A549 (cell line): ENCODE data around the gene ASTL. TPM values are rescaled to one million over a fixed set of nuclear protein-coding genes. Genes with fewer than 3 reads are reported as not detected.

ENCODE experiments used
- ATAC-seq, 2 experiments: fragments of 200-7000 bp in 1 of 2; fragments of >200 bp in 1 of 2; cut with Nextera tagmentation in 1 of 2; cut with Tn5 transposase in 1 of 2; 3 replicates each; pipeline versions ENCODE4 v1.8.0 to v1.9.1; 2018 to 2020; ENCODE audit warnings: mild to moderate bottlenecking in 1 of 2, moderate library complexity in 1 of 2
- CTCF ChIA-PET: fragments of 300-600 bp; sonication (Branson Sonifier 250); formaldehyde crosslinking; extraction: SDS; loops from one replicate; lab custom pipeline; 2021; ENCODE audit warnings: antibody characterized with exemption, inconsistent platforms; lab: Yijun Ruan, JAX
- POLR2A ChIA-PET: fragments of 350-600 bp; formaldehyde crosslinking; extraction: SDS; loops from one replicate; lab custom pipeline; 2021; ENCODE audit warnings: antibody characterized with exemption, inconsistent platforms; lab: Yijun Ruan, JAX
- DNase-seq, 2 experiments: peaks; one replicate each; pipeline versions ENCODE4 v3.0.0 to v3.0.0-alpha.2; 2011 to 2016; ENCODE audit warnings: low read depth in 1 of 2, low spot score in 1 of 2
- FAIRE-seq: peaks from 2 replicates; lab custom pipeline; 2011; peaks lifted over from hg19 to GRCh38; lab: Jason Lieb, UNC
- H3K27ac ChIP-seq, 2 experiments: fragments of >200 bp; sonication (Bioruptor Twin); formaldehyde crosslinking; 3 replicates each; pipeline ENCODE4 v1.5.1; 2016 to 2017
- H3K4me1 ChIP-seq: fragments of >200 bp; sonication (Bioruptor Twin); formaldehyde crosslinking; 3 replicates; pipeline ENCODE4 v1.6.1; 2016
- H3K4me2 ChIP-seq: fragments of >200 bp; sonication (Bioruptor Twin); formaldehyde crosslinking; 3 replicates; pipeline ENCODE4 v1.6.1; 2016
- H3K4me3 ChIP-seq: fragments of >200 bp; sonication (Bioruptor Twin); formaldehyde crosslinking; 3 replicates; pipeline ENCODE4 v1.5.1; 2016
- H3K9me3 ChIP-seq: fragments of >200 bp; sonication (Bioruptor Twin); formaldehyde crosslinking; 3 replicates; pipeline ENCODE4 v1.6.1; 2016
- BCL3 ChIP-seq: fragments of >200 bp; sonication (Bioruptor Twin); formaldehyde crosslinking; IDR thresholded peaks from 3 replicates; pipeline ENCODE4 v1.6.1; 2016
- CTCF ChIP-seq: fragments of >200 bp; sonication (Bioruptor Twin); formaldehyde crosslinking; IDR thresholded peaks from 3 replicates; pipeline ENCODE4 v1.5.1; 2016
- ESRRA ChIP-seq: fragments of 150-350 bp; IDR thresholded peaks from 2 replicates; pipeline ENCODE4 v1.6.1; 2014; ENCODE audit warnings: mild to moderate bottlenecking, low read length, borderline replicate concordance
- FOSL2 ChIP-seq, 2 experiments: fragments of 450-650 bp in 1 of 2; fragments of >200 bp in 1 of 2; sonication (Bioruptor Twin) in 1 of 2; formaldehyde crosslinking; IDR thresholded peaks; 2 replicates each; pipeline versions ENCODE4 v1.5.0 to v1.6.1; 2016 to 2020; ENCODE audit warnings: mild to moderate bottlenecking in 1 of 2, moderate library complexity in 1 of 2
- HDAC2 ChIP-seq: fragments of 200-600 bp; sonication (generic); IDR thresholded peaks from 2 replicates; pipeline ENCODE4 v1.6.1; 2016
- HMGXB4 ChIP-seq: fragments of 250-450 bp; sonication (Bioruptor Pico); IDR thresholded peaks from 2 replicates; pipeline ENCODE4 v1.5.0; 2021; ENCODE audit warnings: mild to moderate bottlenecking, moderate library complexity, borderline replicate concordance
- HOXA7 ChIP-seq: fragments of 250-450 bp; sonication (Bioruptor Pico); IDR thresholded peaks from 2 replicates; pipeline ENCODE4 v1.5.0; 2020; ENCODE audit warnings: mild to moderate bottlenecking, moderate library complexity
- JUN ChIP-seq, 2 experiments: fragments of >200 bp; sonication (Bioruptor Twin); formaldehyde crosslinking; IDR thresholded peaks; 2 replicates in 1 of 2; 3 replicates in 1 of 2; pipeline ENCODE4 v1.6.1; 2016 to 2017
- JUNB ChIP-seq: fragments of >200 bp; sonication (Bioruptor Twin); formaldehyde crosslinking; IDR thresholded peaks from 2 replicates; pipeline ENCODE4 v1.6.1; 2016
- KDM5A ChIP-seq: fragments of 200-600 bp; sonication (generic); IDR thresholded peaks from 2 replicates; pipeline ENCODE4 v1.6.1; 2016; ENCODE audit warnings: antibody characterized with exemption, mild to moderate bottlenecking
- MYC ChIP-seq: IDR thresholded peaks from 2 replicates; pipeline ENCODE4 v1.6.1; 2012; ENCODE audit warnings: mild to moderate bottlenecking, inconsistent platforms, low read length, improper control_type of control experiment, borderline replicate concordance
- POLR2AphosphoS2 ChIP-seq: conservative IDR thresholded peaks from 2 replicates; pipeline ENCODE4 v1.6.1; 2012; ENCODE audit warnings: low read length, improper control_type of control experiment, inconsistent platforms
- RAD21 ChIP-seq, 2 experiments: fragments of >200 bp in 1 of 2; sonication (Bioruptor Twin) in 1 of 2; formaldehyde crosslinking in 1 of 2; IDR thresholded peaks in 1 of 2; conservative IDR thresholded peaks in 1 of 2; 2 replicates in 1 of 2; 3 replicates in 1 of 2; pipeline ENCODE4 v1.6.1; 2012 to 2018; ENCODE audit warnings: inconsistent platforms in 1 of 2
- RFX5 ChIP-seq: fragments of 450-650 bp; IDR thresholded peaks from 2 replicates; pipeline ENCODE4 v1.7.1; 2014; ENCODE audit warnings: antibody characterized with exemption, mild to moderate bottlenecking, moderate library complexity
- SMC3 ChIP-seq: fragments of >200 bp; sonication (Bioruptor Twin); formaldehyde crosslinking; IDR thresholded peaks from 3 replicates; pipeline ENCODE4 v1.6.1; 2018; ENCODE audit warnings: inconsistent platforms
- TFCP2L1 ChIP-seq: fragments of 250-450 bp; sonication (Bioruptor Pico); IDR thresholded peaks from 2 replicates; pipeline ENCODE4 v1.5.0; 2021; ENCODE audit warnings: mild to moderate bottlenecking
- ZFP36 ChIP-seq: fragments of 450-650 bp; IDR thresholded peaks from 2 replicates; pipeline ENCODE4 v1.6.1; 2014; ENCODE audit warnings: borderline replicate concordance; ENCODE audit not compliant: partially characterized antibody
- WGBS: methylation state at CpG from one replicate; pipeline ENCODE4 v1.1.6; 2017; ENCODE audit errors: missing lambda C conversion rate; 5-methylcytosine and 5-hydroxymethylcytosine counted together
- polyA plus RNA-seq, 4 experiments: library from polyadenylated mRNA; depleted of rRNA in 3 of 4; stranded (reverse); fragments of >200 nt; fragmentation: RNase III in 1 of 4; extraction: RNeasy Plus Mini Kit Qiagen cat#74134 plus additional on column Dnase treatment in 1 of 4; gene quantifications; 2 replicates in 3 of 4; 3 replicates in 1 of 4; pipeline ENCODE4 v1.2.3, GENCODE V29; 2011 to 2017
- TF ChIP-seq, protein P1 (sequence below): IDR thresholded peaks from 2 replicates; pipeline ENCODE4 v1.6.1; 2012
- TF ChIP-seq, protein P2 (sequence below): fragments of 250-450 bp; sonication (Bioruptor Pico); IDR thresholded peaks from 2 replicates; pipeline ENCODE4 v1.5.0; 2020; ENCODE audit warnings: low read depth, mild to moderate bottlenecking, moderate library complexity
- TF ChIP-seq, protein P3 (sequence below): fragments of 150-350 bp; IDR thresholded peaks from 2 replicates; pipeline ENCODE4 v1.6.1; 2014; ENCODE audit warnings: low read depth, mild to moderate bottlenecking, low read length

The ASTL gene
- polyA plus RNA-seq, 2 of the 4 experiments (the other 2 are of a cell fraction): not detected

GRCh38 chr2:96147593-96148201, 9.4 kb upstream of the ASTL start:
- no peaks in the 10 kb centered on the region for H3K9me3 ChIP-seq
- TF ChIP-seq ZFP36 (no peak), BCL3 (no peak), RFX5 (no peak), KDM5A (no peak)
- no peak overlapping the region for H3K27ac ChIP-seq
- POLR2A ChIA-PET: no interaction called here
- DNase-seq (no peak), ATAC-seq (no peak), FAIRE-seq (no peak)
- CTCF ChIA-PET: interaction anchor here (1.0 to 2.5 kb wide), 3 partner anchors 27 to 125 kb away, joined by 3 to 13 read pairs (median 8); no protein-coding TSS in a partner anchor
- H3K4me2 ChIP-seq: no peak overlapping the region
- WGBS: 89% methylated on average over 9 of the region's 9 CpGs
- no peak overlapping the region for H3K4me3 ChIP-seq
- H3K4me1 ChIP-seq: peaks cover 10% of the 10 kb centered on the region; the same call in 2 of the 3 replicates

DNA sequence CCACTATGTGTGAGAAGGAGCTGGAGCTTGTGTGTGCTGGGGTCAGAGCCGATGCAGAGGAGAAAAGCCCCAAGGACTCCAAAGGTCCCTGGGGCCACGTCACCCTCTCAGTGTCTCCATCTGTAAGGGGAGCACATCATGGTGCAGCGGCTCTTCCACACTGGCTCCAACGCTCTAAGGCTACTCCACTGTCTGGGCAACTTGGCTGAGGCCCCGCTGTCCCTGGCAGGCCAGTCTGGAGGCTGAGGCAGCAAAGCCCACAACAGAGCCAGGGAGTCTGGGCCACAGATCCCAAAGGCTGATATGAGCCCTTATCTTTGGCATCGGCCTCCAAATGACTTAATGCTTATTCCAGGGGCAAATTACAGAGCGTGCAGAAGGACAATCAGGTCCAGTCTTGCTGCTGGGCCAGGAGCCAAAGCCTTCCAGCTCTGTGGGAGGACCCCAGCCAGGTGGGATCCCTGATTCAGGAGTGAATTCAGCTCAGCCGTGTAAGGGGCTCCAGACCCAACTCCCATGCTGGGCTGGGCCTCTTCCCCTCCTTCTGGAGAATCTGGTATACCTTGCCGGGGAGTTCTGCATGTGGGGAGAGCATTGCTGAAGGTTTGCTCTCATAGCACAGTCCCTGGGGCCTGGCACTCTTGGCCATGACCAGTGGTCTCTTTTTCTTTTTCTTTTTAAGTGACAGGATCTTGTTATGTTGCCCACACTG, 8.7 kb upstream of the ASTL start:
- FAIRE-seq (no peak), DNase-seq (no peak), ATAC-seq (0 out of 6 replicates have a peak, but pooled peaks of 1 of the 2 experiments have one; percentile 4)
- ChIA-PET POLR2A (no interaction called here), CTCF (interaction anchor here (1.9 to 2.5 kb wide), 2 partner anchors 27 to 124 kb away, joined by 8 to 13 read pairs; no protein-coding TSS in a partner anchor)
- no peaks in the 10 kb centered on the region for H3K9me3 ChIP-seq
- TF ChIP-seq POLR2AphosphoS2 (no peak), ESRRA (no peak), SMC3 (no peak), FOSL2 (IDR thresholded peaks at IDR 0.05) (no peak), FOSL2 (CRISPR knock-in tag; IDR thresholded peaks at IDR 0.05) (no peak), RAD21 (conservative IDR thresholded peaks at IDR 0.05 in 1 of 2, IDR thresholded peaks at IDR 0.05 in 1 of 2) (no peak), BCL3 (no peak), KDM5A (no peak), HMGXB4 (CRISPR knock-in tag) (no peak), HDAC2 (no peak), MYC (no peak), TFCP2L1 (CRISPR knock-in tag) (no peak), JUN (IDR thresholded peaks at IDR 0.05) (no peak), CTCF (no peak), HOXA7 (no peak), JUNB (no peak)
- TF ChIP-seq, protein P1, sequence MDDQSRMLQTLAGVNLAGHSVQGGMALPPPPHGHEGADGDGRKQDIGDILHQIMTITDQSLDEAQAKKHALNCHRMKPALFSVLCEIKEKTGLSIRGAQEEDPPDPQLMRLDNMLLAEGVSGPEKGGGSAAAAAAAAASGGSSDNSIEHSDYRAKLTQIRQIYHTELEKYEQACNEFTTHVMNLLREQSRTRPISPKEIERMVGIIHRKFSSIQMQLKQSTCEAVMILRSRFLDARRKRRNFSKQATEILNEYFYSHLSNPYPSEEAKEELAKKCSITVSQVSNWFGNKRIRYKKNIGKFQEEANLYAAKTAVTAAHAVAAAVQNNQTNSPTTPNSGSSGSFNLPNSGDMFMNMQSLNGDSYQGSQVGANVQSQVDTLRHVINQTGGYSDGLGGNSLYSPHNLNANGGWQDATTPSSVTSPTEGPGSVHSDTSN: no peak
- TF ChIP-seq, protein P2, sequence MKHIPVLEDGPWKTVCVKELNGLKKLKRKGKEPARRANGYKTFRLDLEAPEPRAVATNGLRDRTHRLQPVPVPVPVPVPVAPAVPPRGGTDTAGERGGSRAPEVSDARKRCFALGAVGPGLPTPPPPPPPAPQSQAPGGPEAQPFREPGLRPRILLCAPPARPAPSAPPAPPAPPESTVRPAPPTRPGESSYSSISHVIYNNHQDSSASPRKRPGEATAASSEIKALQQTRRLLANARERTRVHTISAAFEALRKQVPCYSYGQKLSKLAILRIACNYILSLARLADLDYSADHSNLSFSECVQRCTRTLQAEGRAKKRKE (CRISPR knock-in tag): no peak
- TF ChIP-seq, protein P3, sequence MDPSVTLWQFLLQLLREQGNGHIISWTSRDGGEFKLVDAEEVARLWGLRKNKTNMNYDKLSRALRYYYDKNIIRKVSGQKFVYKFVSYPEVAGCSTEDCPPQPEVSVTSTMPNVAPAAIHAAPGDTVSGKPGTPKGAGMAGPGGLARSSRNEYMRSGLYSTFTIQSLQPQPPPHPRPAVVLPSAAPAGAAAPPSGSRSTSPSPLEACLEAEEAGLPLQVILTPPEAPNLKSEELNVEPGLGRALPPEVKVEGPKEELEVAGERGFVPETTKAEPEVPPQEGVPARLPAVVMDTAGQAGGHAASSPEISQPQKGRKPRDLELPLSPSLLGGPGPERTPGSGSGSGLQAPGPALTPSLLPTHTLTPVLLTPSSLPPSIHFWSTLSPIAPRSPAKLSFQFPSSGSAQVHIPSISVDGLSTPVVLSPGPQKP: no peak
- H3K4me3 ChIP-seq: no peak overlapping the region
- peaks cover 10% of the 10 kb centered on the region; the same call in 2 of the 3 replicates for H3K4me1 ChIP-seq
- H3K27ac ChIP-seq: no peak overlapping the region
- WGBS: 89% methylated on average over 7 of the region's 9 CpGs
- H3K4me2 ChIP-seq: no peak overlapping the region
